HEK293 (cell line): ENCODE data around the gene ALDOC.

Experiments used
- CTCF ChIP-seq: fragments of 450-650 bp; formaldehyde crosslinking; IDR thresholded peaks from 2 replicates; pipeline ENCODE4 v1.5.1; 2016; ENCODE audit warnings: missing biosample characterization, missing genetic modification characterization
- ZNF175 ChIP-seq: fragments of 450-650 bp; formaldehyde crosslinking; IDR thresholded peaks from 2 replicates; pipeline ENCODE4 v1.5.1; 2016; ENCODE audit warnings: missing biosample characterization, missing genetic modification characterization
- ZNF18 ChIP-seq: fragments of 450-650 bp; formaldehyde crosslinking; IDR thresholded peaks from 2 replicates; pipeline ENCODE4 v1.5.1; 2016; ENCODE audit warnings: missing biosample characterization, missing genetic modification characterization
- ZNF302 ChIP-seq: fragments of 450-650 bp; formaldehyde crosslinking; IDR thresholded peaks from 2 replicates; pipeline ENCODE4 v1.5.1; 2016; ENCODE audit warnings: missing biosample characterization, missing genetic modification characterization, low read depth
- ZNF596 ChIP-seq: fragments of 450-650 bp; IDR thresholded peaks from 2 replicates; pipeline ENCODE4 v1.5.0; 2018; ENCODE audit warnings: missing biosample characterization, mild to moderate bottlenecking, missing genetic modification characterization, moderate library complexity
- ZNF639 ChIP-seq: fragments of 450-650 bp; formaldehyde crosslinking; IDR thresholded peaks from 2 replicates; pipeline ENCODE4 v1.5.1; 2016; ENCODE audit warnings: missing biosample characterization, missing genetic modification characterization
- ZNF645 ChIP-seq: fragments of 450-650 bp; formaldehyde crosslinking; IDR thresholded peaks from 2 replicates; pipeline ENCODE4; 2016; ENCODE audit warnings: missing biosample characterization, missing genetic modification characterization
- ZNF701 ChIP-seq: fragments of 450-650 bp; formaldehyde crosslinking; IDR thresholded peaks from 2 replicates; pipeline ENCODE4 v1.5.1; 2016; ENCODE audit warnings: missing biosample characterization, missing genetic modification characterization

GRCh38 chr17:28523876-28524275, 52.8 kb downstream of the ALDOC start:
- TF ChIP-seq CTCF (no peak), ZNF18 (tag by site-specific recombination) (no peak), ZNF639 (tag by site-specific recombination) (no peak), ZNF701 (no peak), ZNF302 (no peak), ZNF596 (no peak; the same call in 1 of the 2 replicates), ZNF175 (tag by site-specific recombination) (no peak), ZNF645 (tag by site-specific recombination) (no peak)
